ENCODE measurements around the gene ALX3. TPM values are rescaled to one million over a fixed set of nuclear protein-coding genes. Genes with fewer than 3 reads are reported as not detected.
A peak's percentile ranks its signal among the peaks of the same experiment; 100 is the strongest.

The ALX3 gene
- total RNA-seq, 1 donor from 2014 or later, result not detected

- Histone ChIP-seq H3K27ac (ENCODE audit: low read depth, low read length) (no peak overlapping the region), H3K9me3 (ENCODE audit: insufficient read depth, low read depth, low read length) (no peaks in the 10 kb centered on the region), H3K9ac (ENCODE audit: low read length) (no peak overlapping the region), H3K4me2 (ENCODE audit: low read length) (no peak overlapping the region), H4K20me1 (ENCODE audit: insufficient read depth, low read length) (peaks cover 69% of the 10 kb centered on the region), H2AFZ (ENCODE audit: low read depth, low read length) (no peak overlapping the region), H3K4me1 (ENCODE audit: insufficient read depth, low read length) (peaks cover 28% of the 10 kb centered on the region), H3K4me3 (ENCODE audit: insufficient read depth, low read depth, low read length) (no peak overlapping the region), H3K79me2 (ENCODE audit: insufficient read depth, low read length) (no peaks in the 10 kb centered on the region), H3K27me3 (ENCODE audit: insufficient read depth, low read length) (no peaks in the 10 kb centered on the region), H3K36me3 (ENCODE audit: insufficient read depth, low read length) (peaks cover 20% of the 10 kb centered on the region)
- TF ChIP-seq CTCF (IDR thresholded peaks at IDR 0.05; ENCODE audit: insufficient read depth, low read depth, low read length) (no peak), EZH2 (IDR thresholded peaks at IDR 0.05; ENCODE audit: insufficient read depth, low read length) (no peak)
- no peak overlapping the region for H3K27ac Mint-ChIP-seq (ENCODE audit: unreplicated experiment)
- H3K4me1 Mint-ChIP-seq (ENCODE audit: low read depth, unreplicated experiment), result peaks cover 63% of the 10 kb centered on the region
- peak overlapping the region; percentile 27 for H3K4me3 Mint-ChIP-seq (ENCODE audit: unreplicated experiment)
- no peaks in the 10 kb centered on the region for H3K9me3 Mint-ChIP-seq (ENCODE audit: unreplicated experiment)
- no peak for DNase-seq (ENCODE audit: low read depth)
- FAIRE-seq, result no peak
- peaks cover 29% of the 10 kb centered on the region for H3K36me3 Mint-ChIP-seq (ENCODE audit: low read depth, unreplicated experiment)
- peaks cover 2% of the 10 kb centered on the region for H3K27me3 Mint-ChIP-seq (ENCODE audit: low read depth, unreplicated experiment)
Measured at GRCh38 chr1:110058591-110058990, 11.9 kb downstream of the ALX3 start.

GRCh38 chr1:110057963-110058518, 12.4 kb downstream of the ALX3 start:
- no peaks in the 10 kb centered on the region for H3K79me2 ChIP-seq (ENCODE audit: insufficient read depth, low read length)
- no peaks in the 10 kb centered on the region for H3K9me3 Mint-ChIP-seq (ENCODE audit: unreplicated experiment)
- H3K4me2 ChIP-seq (ENCODE audit: low read length), result no peak overlapping the region
- FAIRE-seq, result no peak
- H3K27me3 ChIP-seq (ENCODE audit: insufficient read depth, low read length), result no peaks in the 10 kb centered on the region
- no peak overlapping the region for H3K4me3 ChIP-seq (ENCODE audit: insufficient read depth, low read depth, low read length)
- TF ChIP-seq CTCF (IDR thresholded peaks at IDR 0.05; ENCODE audit: insufficient read depth, low read depth, low read length), result no peak
- TF ChIP-seq EZH2 (IDR thresholded peaks at IDR 0.05; ENCODE audit: insufficient read depth, low read length), result no peak
- H3K9ac ChIP-seq (ENCODE audit: low read length), result no peak overlapping the region
- H4K20me1 ChIP-seq (ENCODE audit: insufficient read depth, low read length), result peaks cover 75% of the 10 kb centered on the region
- no peak for DNase-seq (ENCODE audit: low read depth)
- peaks cover 31% of the 10 kb centered on the region for H3K36me3 Mint-ChIP-seq (ENCODE audit: low read depth, unreplicated experiment)
- H3K4me1 ChIP-seq (ENCODE audit: insufficient read depth, low read length), result peaks cover 28% of the 10 kb centered on the region
- H3K4me3 Mint-ChIP-seq (ENCODE audit: unreplicated experiment), result no peak overlapping the region
- H2AFZ ChIP-seq (ENCODE audit: low read depth, low read length), result no peak overlapping the region
- H3K4me1 Mint-ChIP-seq (ENCODE audit: low read depth, unreplicated experiment), result peaks cover 63% of the 10 kb centered on the region
- H3K27ac ChIP-seq (ENCODE audit: low read depth, low read length), result no peak overlapping the region
- peaks cover 25% of the 10 kb centered on the region for H3K36me3 ChIP-seq (ENCODE audit: insufficient read depth, low read length)
- H3K27ac Mint-ChIP-seq (ENCODE audit: unreplicated experiment), result no peak overlapping the region
- H3K9me3 ChIP-seq (ENCODE audit: insufficient read depth, low read depth, low read length), result no peaks in the 10 kb centered on the region
- no peaks in the 10 kb centered on the region for H3K27me3 Mint-ChIP-seq (ENCODE audit: low read depth, unreplicated experiment)

- Mint-ChIP-seq H3K9me3 (ENCODE audit: unreplicated experiment) (no peaks in the 10 kb centered on the region), H3K4me1 (ENCODE audit: low read depth, unreplicated experiment) (peaks cover 52% of the 10 kb centered on the region), H3K27me3 (ENCODE audit: low read depth, unreplicated experiment) (no peaks in the 10 kb centered on the region), H3K4me3 (ENCODE audit: unreplicated experiment) (peak overlapping the region; percentile 6), H3K36me3 (ENCODE audit: low read depth, unreplicated experiment) (peaks cover 31% of the 10 kb centered on the region), H3K27ac (ENCODE audit: unreplicated experiment) (peak overlapping the region; percentile 68)
- Histone ChIP-seq H3K4me2 (ENCODE audit: low read length) (peak overlapping the region; percentile 6), H3K4me3 (ENCODE audit: insufficient read depth, low read depth, low read length) (no peak overlapping the region), H3K27me3 (ENCODE audit: insufficient read depth, low read length) (no peaks in the 10 kb centered on the region), H3K9me3 (ENCODE audit: insufficient read depth, low read depth, low read length) (no peaks in the 10 kb centered on the region), H3K27ac (ENCODE audit: low read depth, low read length) (no peak overlapping the region), H3K4me1 (ENCODE audit: insufficient read depth, low read length) (peaks cover 28% of the 10 kb centered on the region), H3K79me2 (ENCODE audit: insufficient read depth, low read length) (no peaks in the 10 kb centered on the region), H2AFZ (ENCODE audit: low read depth, low read length) (no peak overlapping the region), H4K20me1 (ENCODE audit: insufficient read depth, low read length) (peaks cover 78% of the 10 kb centered on the region), H3K36me3 (ENCODE audit: insufficient read depth, low read length) (peaks cover 28% of the 10 kb centered on the region), H3K9ac (ENCODE audit: low read length) (no peak overlapping the region)
- FAIRE-seq, result no peak
- DNase-seq (ENCODE audit: low read depth), result peak; percentile 46
- TF ChIP-seq CTCF (IDR thresholded peaks at IDR 0.05; ENCODE audit: insufficient read depth, low read depth, low read length), result no peak
- TF ChIP-seq EZH2 (IDR thresholded peaks at IDR 0.05; ENCODE audit: insufficient read depth, low read length), result no peak
Measured at GRCh38 chr1:110056776-110057175, 13.7 kb downstream of the ALX3 start.

Measured in astrocyte (in vitro differentiated cells and primary cell).